MV-4-11 (cell line): ENCODE data around the gene ABHD13.

Experiments used
- DNase-seq: peaks from one replicate; lab custom pipeline; 2025; lab: John Stamatoyannopoulos, UW

Gene ABHD13

DNA sequence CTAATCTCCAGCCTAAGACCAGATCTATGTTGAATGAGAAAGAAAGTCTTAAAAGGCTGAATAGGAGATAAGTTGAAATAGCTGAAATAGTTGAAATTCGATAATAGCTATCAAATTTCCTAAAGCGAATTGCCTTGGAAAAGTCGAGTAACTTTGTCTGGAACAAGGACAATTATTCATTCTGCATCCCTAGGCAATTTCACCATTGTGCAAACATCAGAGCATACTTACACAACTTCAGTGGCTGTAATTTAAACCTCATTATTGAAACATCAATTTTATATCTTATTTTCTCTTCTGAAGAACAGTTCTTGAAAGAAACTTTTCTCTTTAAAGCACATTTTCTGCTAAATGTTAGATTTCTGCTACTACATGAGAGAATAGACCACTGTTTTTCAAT is 64.9 kb downstream of the ABHD13 start:
- DNase-seq: peak; percentile 21
